ENCODE results near the gene LGMN. TPM values are rescaled to one million over a fixed set of nuclear protein-coding genes. Genes with fewer than 3 reads are reported as not detected.

Gene LGMN
- total RNA-seq, 4 donors from 2014 or later: 226 to 405 (median 297) TPM

DNA sequence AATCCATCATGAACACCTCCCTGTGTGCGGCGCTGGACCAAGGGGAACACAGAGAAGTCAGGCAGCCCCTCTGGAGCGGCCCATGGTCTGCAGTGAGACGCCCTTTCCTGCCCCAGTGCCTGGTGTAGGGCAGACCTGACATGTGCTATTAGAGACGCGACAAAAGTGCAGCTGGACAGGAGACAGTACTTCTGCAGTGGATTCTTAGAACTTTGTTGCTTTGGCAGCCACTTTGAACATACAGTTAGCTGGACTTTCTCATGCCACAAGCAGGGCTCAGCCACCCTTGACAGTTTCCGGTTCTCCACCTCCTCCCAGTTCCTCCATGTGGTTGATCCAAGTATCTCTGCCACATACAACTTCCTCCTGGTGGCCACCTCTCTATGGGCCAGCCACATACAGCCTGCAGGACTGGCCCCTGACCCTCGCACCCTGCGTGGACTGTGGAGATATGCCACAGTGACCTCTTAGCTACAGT, 45.9 kb downstream of the LGMN start:
- peak; percentile 25 to 53 for DNase-seq
- intact Hi-C loops (cut with DNase I): no loop called here
- peak overlapping the region in 1 of 3 donors; percentile 14 for H3K27ac ChIP-seq
- TF ChIP-seq POLR2A (IDR thresholded peaks at IDR 0.05): no peak
- TF ChIP-seq, protein P1, sequence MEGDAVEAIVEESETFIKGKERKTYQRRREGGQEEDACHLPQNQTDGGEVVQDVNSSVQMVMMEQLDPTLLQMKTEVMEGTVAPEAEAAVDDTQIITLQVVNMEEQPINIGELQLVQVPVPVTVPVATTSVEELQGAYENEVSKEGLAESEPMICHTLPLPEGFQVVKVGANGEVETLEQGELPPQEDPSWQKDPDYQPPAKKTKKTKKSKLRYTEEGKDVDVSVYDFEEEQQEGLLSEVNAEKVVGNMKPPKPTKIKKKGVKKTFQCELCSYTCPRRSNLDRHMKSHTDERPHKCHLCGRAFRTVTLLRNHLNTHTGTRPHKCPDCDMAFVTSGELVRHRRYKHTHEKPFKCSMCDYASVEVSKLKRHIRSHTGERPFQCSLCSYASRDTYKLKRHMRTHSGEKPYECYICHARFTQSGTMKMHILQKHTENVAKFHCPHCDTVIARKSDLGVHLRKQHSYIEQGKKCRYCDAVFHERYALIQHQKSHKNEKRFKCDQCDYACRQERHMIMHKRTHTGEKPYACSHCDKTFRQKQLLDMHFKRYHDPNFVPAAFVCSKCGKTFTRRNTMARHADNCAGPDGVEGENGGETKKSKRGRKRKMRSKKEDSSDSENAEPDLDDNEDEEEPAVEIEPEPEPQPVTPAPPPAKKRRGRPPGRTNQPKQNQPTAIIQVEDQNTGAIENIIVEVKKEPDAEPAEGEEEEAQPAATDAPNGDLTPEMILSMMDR (IDR thresholded peaks at IDR 0.05): peak in 1 of 6 experiments; percentile 14
- no peaks in the 10 kb centered on the region for H3K27me3 ChIP-seq
- peaks cover 14 to 29% of the 10 kb centered on the region in 2 donors for H3K36me3 ChIP-seq
- WGBS, 2 donors: 69 to 70% methylated on average over 8 to 9 of the region's 9 CpGs
- no peaks in the 10 kb centered on the region for H3K9me3 ChIP-seq
- H3K4me3 ChIP-seq (replicated peaks in 1 of 3): no peak overlapping the region
- H3K4me1 ChIP-seq: peaks cover 2 to 18% of the 10 kb centered on the region in 2 donors

DNA sequence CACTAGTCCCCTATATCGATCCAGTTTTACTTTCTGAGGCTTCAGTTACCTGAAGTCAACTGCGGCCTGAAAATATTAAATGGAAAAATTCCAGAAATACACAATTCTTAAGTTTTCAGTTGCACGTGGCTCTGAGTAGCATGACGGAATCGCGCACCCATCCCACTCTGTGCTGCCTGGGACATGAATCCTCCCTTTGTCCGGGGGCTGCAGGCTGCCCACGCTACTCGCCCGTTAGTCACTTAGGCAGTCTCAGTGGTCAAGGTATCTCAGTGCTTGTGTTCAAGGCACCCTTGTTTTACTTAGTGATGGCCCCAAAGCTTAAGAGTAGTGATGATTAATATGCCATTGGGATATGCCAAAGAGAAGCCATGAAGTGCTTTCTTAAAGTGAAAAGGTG, 46.6 kb downstream of the LGMN start:
- TF ChIP-seq, protein P1 (IDR thresholded peaks at IDR 0.05): no peak
- TF ChIP-seq POLR2A (IDR thresholded peaks at IDR 0.05): no peak
- intact Hi-C loops (cut with DNase I): no loop called here

DNA sequence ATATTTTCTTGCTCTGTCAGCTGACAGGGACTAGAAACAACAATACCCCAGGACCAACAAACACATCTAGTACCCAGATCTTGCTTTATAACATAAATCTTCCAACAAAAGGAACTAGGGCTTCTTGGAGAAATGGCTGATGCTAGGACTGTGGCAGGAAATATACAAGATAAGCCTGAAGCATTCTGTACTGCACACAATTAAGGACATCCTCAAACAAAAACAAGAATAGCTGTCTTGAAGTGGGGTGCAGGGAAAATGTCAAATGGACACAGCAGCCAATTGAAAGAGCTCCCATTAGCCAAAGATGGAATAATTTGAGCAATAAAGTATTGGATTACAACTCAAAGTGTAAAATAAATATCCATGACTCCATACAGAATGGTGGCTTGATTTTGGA, 50.0 kb downstream of the LGMN start:
- Histone ChIP-seq H3K27me3 (no peaks in the 10 kb centered on the region), H3K36me3 (peaks cover 2 to 3% of the 10 kb centered on the region in 2 donors), H3K9me3 (no peaks in the 10 kb centered on the region), H3K4me3 (replicated peaks in 1 of 3) (no peak overlapping the region), H3K4me1 (peaks cover 12 to 41% of the 10 kb centered on the region in 2 donors), H3K27ac (peak overlapping the region; percentile 7 to 76 (median 37))
- intact Hi-C loops (cut with DNase I): no loop called here
- no peak for TF ChIP-seq POLR2A (IDR thresholded peaks at IDR 0.05)
- TF ChIP-seq, protein P1 (IDR thresholded peaks at IDR 0.05): no peak
- DNase-seq: no peak

More for the DNA sequence above, 46.6 kb downstream of the LGMN start:
- no peak for DNase-seq
- 92 to 95% methylated on average over 10 of the region's 10 CpGs for WGBS, 2 donors
- Histone ChIP-seq H3K9me3 (no peaks in the 10 kb centered on the region), H3K4me3 (replicated peaks in 1 of 3) (no peak overlapping the region), H3K36me3 (peaks cover 14 to 28% of the 10 kb centered on the region in 2 donors), H3K27ac (no peak overlapping the region), H3K4me1 (peaks cover 6 to 21% of the 10 kb centered on the region in 2 donors), H3K27me3 (no peaks in the 10 kb centered on the region)

DNA sequence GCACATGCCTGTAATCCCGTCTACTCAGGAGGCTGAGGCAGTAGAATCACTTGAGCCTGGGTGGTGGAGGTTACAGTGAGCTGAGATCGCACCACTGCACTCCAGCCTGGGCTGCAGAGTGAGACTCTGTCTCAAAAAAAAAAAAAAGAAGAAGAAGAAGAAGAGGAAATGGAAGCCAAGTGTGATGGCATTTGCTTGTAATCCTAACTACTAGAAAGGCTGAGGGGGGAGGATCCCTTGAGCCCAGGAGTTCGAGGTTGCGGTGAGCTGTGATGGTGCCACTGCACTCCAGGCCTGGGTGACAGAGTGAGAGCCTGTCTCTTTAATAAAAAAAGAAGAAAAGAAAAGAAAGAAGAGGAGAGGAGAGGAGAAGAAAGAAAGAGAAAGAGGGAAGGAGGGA, 52.1 kb downstream of the LGMN start:
- WGBS, 2 donors: 64 to 77% methylated on average over 4 of the region's 4 CpGs
- intact Hi-C loops (cut with DNase I): no loop called here
- H3K4me3 ChIP-seq (replicated peaks in 1 of 3): no peak overlapping the region
- no peak for DNase-seq
- H3K27ac ChIP-seq: no peak overlapping the region
- no peaks in the 10 kb centered on the region for H3K36me3 ChIP-seq
- TF ChIP-seq POLR2A (IDR thresholded peaks at IDR 0.05): no peak
- TF ChIP-seq, protein P1 (IDR thresholded peaks at IDR 0.05): no peak
- peaks cover 25 to 48% of the 10 kb centered on the region in 2 donors for H3K4me1 ChIP-seq
- H3K9me3 ChIP-seq: no peaks in the 10 kb centered on the region
- no peaks in the 10 kb centered on the region for H3K27me3 ChIP-seq

DNA sequence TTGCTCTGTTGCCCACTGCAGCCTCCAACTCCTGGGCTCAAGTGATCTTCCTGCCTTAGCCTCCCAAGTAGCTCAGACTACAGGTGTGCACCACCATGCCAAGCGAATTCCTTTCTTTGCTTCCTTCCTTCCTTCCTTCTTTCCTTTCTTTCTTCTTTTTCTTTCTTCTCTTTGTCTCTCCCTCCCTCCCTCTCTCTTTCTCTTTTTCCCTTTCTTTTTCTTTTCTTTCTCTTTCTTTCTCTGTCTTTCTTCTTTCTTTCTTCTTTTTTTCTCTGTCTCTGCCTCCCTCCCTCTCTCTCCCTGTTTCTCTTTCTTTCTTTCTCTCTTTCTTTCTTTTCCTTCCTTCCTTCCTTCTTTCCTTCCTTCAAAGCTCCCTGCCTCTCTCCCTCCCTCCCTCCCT, 52.9 kb downstream of the LGMN start:
- H3K9me3 ChIP-seq: no peaks in the 10 kb centered on the region
- H3K36me3 ChIP-seq: no peaks in the 10 kb centered on the region
- no peak overlapping the region for H3K4me3 ChIP-seq (replicated peaks in 1 of 3)
- no peak overlapping the region for H3K27ac ChIP-seq
- no peak for TF ChIP-seq POLR2A (IDR thresholded peaks at IDR 0.05)
- TF ChIP-seq, protein P1 (IDR thresholded peaks at IDR 0.05): no peak
- H3K4me1 ChIP-seq: peaks cover 25 to 48% of the 10 kb centered on the region in 2 donors
- no peaks in the 10 kb centered on the region for H3K27me3 ChIP-seq
- no peak for DNase-seq
- intact Hi-C loops (cut with DNase I): no loop called here
- 94 to 98% methylated on average over 1 of the region's 1 CpG for WGBS, 2 donors
